ENCODE results near the gene PLA2G4C.
"Not testable (repeated sequence)": the region's sequence is repeated elsewhere in the genome, so short reads cannot be mapped to it uniquely, and the experiment has no call there.

PLA2G4C gene

GRCh38 chr19:48094129-48094854 is 16.3 kb downstream of the PLA2G4C start:
- no peak for TF ChIP-seq CTCF (IDR thresholded peaks at IDR 0.05; ENCODE audit: low read depth, low read length)
- no peak for DNase-seq (ENCODE audit: extremely low read depth, low read depth)

- peak; percentile 93 for DNase-seq (ENCODE audit: extremely low read depth, low read depth)
Measured at GRCh38 chr19:48091111-48091718, 19.4 kb downstream of the PLA2G4C start.

DNA sequence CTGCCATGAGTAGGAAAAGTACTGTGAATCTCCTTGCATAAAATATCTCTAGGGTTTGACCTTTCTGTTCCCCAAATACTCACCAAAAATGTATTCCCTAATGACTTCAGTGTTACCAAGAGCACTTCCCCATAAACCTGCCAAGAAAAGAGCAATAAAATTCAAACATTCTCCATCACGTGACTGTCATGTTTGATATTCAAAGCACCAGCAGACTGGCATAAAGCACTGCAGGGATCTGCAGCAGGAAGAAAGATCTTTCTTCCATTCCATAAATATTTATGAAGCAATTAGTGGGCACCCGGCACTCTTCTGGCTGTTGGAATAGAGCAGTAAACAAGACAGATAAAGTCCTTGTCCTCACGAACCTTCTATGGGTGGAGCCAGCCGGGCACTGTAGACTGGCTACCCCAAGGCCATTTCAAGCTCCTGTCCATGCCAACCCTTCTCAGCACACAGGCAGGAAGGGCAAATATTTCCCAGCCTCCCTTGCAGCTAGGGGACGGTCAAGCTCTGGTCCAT is 20.3 kb downstream of the PLA2G4C start:
- no peak for DNase-seq (ENCODE audit: extremely low read depth, low read depth)
- TF ChIP-seq CTCF (IDR thresholded peaks at IDR 0.05; ENCODE audit: low read depth, low read length), result no peak

DNA sequence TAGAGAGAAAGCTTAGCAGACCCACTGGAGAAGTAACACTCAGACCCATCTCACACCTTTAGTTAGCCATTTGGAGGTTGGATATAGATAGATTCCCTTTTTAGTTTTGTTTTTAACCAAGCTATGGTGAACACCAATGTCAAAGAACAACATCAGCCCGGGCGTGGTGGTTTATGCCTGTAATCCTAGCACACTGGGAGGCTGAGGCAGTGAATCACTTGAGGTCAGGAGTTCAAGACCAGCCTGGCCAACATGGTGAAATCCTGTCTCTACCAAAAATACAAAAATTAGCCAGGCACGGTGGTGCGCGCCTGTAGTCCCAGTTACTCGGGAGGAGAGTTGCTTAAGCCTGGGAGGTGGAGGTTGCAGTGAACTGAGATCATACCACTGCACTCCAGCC is 21.6 kb downstream of the PLA2G4C start:
- DNase-seq (ENCODE audit: extremely low read depth, low read depth), result not testable (repeated sequence)

DNA sequence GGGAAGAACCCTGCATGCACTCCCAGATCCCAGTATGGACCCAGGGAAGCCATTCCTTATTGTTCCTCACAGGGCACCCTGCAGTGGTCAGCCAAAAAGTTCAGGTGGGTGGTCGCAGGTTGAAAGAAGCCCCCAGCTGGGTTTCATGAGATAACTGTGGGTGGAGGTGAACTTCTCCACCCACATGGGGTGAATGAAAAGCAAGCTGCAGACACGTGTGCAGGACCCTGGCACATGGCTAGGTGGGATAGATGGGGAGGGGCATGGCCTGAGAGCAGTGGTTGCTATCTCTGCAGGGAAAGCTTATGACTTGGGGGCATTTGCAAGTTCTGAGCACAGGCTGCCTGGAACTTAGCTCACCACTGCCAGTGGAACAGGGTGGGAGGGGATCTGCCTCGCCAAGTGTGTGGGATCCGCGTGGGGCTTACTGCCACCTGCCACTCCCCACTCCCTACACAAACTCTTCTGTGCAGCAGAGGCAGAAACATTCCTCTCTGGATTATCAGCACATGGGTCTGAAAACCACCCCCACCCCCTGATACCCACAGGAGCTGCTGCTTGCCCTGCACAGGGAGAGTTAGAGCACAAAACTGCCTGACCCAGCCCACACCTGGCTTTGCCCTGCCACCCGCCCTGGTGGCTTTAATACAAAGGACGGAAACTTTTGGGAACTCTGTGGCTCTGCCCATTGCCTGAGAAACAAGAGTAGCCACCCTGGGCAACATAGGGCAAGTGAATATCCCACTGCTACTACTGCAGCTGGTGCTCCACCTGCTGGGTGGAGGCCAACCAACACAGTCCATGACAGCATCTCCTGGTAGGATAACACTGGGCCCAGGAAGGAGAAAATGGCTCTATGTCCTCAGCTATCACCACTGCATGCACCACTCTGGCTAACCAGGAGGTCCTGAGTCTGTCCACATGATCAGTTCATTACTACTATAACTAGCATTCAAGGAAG is 24.4 kb downstream of the PLA2G4C start:
- TF ChIP-seq CTCF (IDR thresholded peaks at IDR 0.05; ENCODE audit: low read depth, low read length), result no peak
- no peak for DNase-seq (ENCODE audit: extremely low read depth, low read depth)

- no peak for TF ChIP-seq CTCF (IDR thresholded peaks at IDR 0.05; ENCODE audit: low read depth, low read length)
- no peak for DNase-seq (ENCODE audit: extremely low read depth, low read depth)
Measured at GRCh38 chr19:48085076-48085475, 25.5 kb downstream of the PLA2G4C start.

- no peak for DNase-seq (ENCODE audit: extremely low read depth, low read depth)
- no peak for TF ChIP-seq CTCF (IDR thresholded peaks at IDR 0.05; ENCODE audit: low read depth, low read length)
Measured at GRCh38 chr19:48081106-48081505, 29.5 kb downstream of the PLA2G4C start.

DNA sequence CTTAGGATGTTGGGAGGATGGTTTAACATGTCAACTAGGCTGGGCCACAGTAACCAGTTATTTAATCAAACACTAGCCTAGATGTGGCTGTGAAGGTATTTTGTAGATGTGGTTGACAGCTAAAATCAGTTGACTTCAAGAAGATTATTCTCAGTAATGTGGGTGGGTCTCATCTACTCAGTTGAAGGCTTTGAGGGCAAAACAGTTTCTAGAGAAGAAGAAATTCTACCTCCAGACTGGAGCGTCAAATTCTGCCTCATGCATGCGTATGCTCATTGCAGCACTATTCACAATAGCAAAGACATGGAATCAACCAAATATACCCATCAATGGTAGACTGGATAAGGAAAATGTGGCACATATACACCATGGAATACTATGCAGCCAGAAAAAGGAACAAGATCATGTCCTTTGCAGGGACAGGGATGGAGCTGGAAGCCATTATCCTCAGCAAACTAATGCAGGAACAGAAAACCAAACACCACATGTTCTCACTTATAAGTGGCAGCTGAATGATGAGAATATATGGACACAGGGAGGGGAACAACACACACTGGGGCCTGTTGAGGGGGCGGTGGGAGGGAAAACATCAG is 40.3 kb downstream of the PLA2G4C start:
- not testable (repeated sequence) for DNase-seq (ENCODE audit: extremely low read depth, low read depth)

Measured in AG09319 (cell line).